GM12872 (cell line): Measurements from ENCODE around the gene CXCR1.

ENCODE experiments used
- CTCF ChIP-seq: IDR thresholded peaks from 3 replicates; pipeline ENCODE4 v1.5.1; 2011; ENCODE audit warnings: low read depth, mild to moderate bottlenecking, low read length, moderate library complexity; ENCODE audit not compliant: insufficient read depth

CXCR1 gene

GRCh38 chr2:218138047-218138446 lies 28.7 kb downstream of the CXCR1 start:
- no peak for TF ChIP-seq CTCF

GRCh38 chr2:218137514-218137913 lies 29.2 kb downstream of the CXCR1 start:
- no peak for TF ChIP-seq CTCF

- TF ChIP-seq CTCF, result no peak
Measured at GRCh38 chr2:218130822-218131221, 35.9 kb downstream of the CXCR1 start.

- TF ChIP-seq CTCF, result no peak
Measured at GRCh38 chr2:218130377-218130776, 36.4 kb downstream of the CXCR1 start.

- TF ChIP-seq CTCF, result no peak
Measured at GRCh38 chr2:218129458-218130135, 37.2 kb downstream of the CXCR1 start.

- no peak for TF ChIP-seq CTCF
Measured at GRCh38 chr2:218128781-218129457, 37.8 kb downstream of the CXCR1 start.

GRCh38 chr2:218127929-218128455 lies 38.8 kb downstream of the CXCR1 start:
- no peak for TF ChIP-seq CTCF
